Measurements from ENCODE around the gene SCYGR1. TPM values are rescaled to one million over a fixed set of nuclear protein-coding genes. Genes with fewer than 3 reads are reported as not detected.

SCYGR1 gene
- total RNA-seq, 2 experiments from 2014 or later, result not detected

DNA sequence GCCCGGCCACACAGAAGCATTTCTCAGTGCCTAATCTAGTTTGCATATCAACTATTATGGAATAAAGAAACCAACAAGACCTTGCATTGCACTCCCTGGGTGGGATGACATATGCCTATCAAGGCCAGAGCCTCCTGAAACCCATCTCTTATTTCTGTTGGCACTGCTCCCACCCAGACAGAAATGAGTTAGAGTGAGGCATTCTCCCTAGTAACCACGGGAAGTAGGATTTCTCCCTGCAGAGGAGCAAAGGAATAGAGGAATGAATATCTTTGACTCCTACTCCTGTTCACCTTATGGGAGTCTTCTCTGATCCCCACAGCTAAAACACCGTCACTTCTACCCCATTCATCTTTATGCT, 24.2 kb upstream of the SCYGR1 start:
- no peak overlapping the region for H3K4me3 Mint-ChIP-seq
- DNase-seq (no peak), ATAC-seq (no peak)
- CTCF ChIA-PET, result no interaction called here
- H3K27ac Mint-ChIP-seq, result no peak overlapping the region
- H3K36me3 Mint-ChIP-seq, result no peaks in the 10 kb centered on the region
- no peaks in the 10 kb centered on the region for H3K27me3 Mint-ChIP-seq
- peaks cover 34% of the 10 kb centered on the region for H3K4me1 Mint-ChIP-seq
- H3K9me3 Mint-ChIP-seq (ENCODE audit: low read depth), result no peaks in the 10 kb centered on the region

DNA sequence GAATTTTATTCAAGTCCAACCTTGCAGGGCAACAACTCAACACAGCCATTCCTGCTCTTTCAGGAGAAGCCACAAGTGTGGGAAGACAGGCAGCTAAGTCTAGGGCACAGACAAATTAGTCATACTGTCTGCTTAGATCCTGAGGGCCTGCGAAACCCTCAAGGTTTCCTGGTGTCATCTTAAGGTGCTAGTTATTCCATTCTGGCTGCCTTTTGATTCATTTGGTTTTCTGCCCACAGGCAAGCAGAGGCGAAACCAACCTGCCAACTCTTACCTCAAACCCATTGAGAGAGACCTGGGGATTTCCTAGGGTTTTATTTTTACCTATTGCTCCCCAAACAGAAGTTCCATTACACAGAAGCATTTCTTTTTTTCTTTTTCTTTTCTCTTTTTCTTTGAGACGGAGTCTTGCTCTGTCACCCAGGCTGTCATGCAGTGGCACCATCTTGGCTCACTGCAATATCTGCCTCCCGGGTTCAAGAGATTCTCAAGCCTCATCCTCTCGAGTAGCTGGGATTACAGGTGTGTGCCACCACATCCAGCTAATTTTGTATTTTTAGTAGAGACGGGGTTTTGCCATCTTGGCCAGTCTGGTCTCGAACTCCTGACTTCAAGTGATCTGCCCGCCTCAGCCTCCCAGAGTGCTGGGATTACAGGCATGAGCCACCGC, 23.7 kb upstream of the SCYGR1 start:
- Mint-ChIP-seq H3K9me3 (ENCODE audit: low read depth) (no peaks in the 10 kb centered on the region), H3K4me3 (no peak overlapping the region), H3K27me3 (no peaks in the 10 kb centered on the region), H3K4me1 (peaks cover 36% of the 10 kb centered on the region), H3K27ac (no peak overlapping the region), H3K36me3 (no peaks in the 10 kb centered on the region)
- DNase-seq (peak; percentile 63), ATAC-seq (peak; percentile 68)
- CTCF ChIA-PET, result no interaction called here

DNA sequence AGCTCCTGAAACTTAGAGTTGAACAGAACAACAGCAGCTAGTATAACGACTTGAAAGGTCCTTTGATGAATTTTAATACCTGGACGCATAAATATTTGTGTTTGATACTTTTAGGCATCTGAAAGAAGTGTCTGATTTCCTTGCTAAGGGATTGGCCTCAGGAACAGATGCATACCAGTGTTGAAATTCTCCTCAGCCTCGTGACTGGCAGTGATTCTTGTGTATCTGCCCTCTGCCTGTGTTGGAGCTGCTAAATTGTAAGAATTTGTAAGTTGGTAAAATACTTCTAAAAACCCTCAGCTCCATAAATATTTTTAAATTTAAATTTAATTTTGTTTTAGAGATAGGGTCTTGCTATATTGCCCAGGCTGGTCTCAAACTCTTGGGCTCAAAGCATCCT, 22.4 kb upstream of the SCYGR1 start:
- peaks cover 36% of the 10 kb centered on the region for H3K4me1 Mint-ChIP-seq
- CTCF ChIA-PET, result no interaction called here
- no peaks in the 10 kb centered on the region for H3K9me3 Mint-ChIP-seq (ENCODE audit: low read depth)
- no peaks in the 10 kb centered on the region for H3K27me3 Mint-ChIP-seq
- no peaks in the 10 kb centered on the region for H3K36me3 Mint-ChIP-seq
- no peak overlapping the region for H3K4me3 Mint-ChIP-seq
- no peak overlapping the region for H3K27ac Mint-ChIP-seq
- no peak for DNase-seq
- ATAC-seq, result no peak

DNA sequence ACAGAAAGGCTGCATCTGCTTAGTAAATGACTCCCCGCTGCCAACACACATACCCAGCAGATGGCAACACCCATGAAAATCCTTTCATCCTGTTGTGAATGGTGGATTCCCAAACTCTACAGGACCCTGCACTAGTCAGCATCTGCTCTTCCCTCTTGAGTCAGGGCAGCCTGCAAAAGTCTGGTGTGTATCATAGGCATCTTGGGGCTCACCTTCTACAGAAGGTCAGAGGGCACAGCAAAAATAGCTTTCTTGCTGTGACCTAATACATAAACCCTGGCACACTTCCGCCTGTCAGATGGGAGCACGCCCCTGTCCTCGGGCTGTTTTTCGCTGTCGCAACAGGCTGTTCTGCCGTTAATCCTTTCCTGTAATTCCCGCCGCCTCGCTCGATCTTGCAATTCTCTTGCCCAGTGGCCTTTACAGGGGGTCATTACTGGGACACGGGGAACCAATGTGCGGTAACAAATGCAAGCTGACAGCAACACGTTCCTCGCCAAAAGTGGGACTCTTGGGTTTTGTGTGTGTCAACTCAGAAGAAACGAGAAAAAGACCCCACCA, 19.9 kb upstream of the SCYGR1 start:
- no peak overlapping the region for H3K27ac Mint-ChIP-seq

GRCh38 chr2:227406177-227407031, 18.7 kb upstream of the SCYGR1 start:
- Mint-ChIP-seq H3K27ac (no peak overlapping the region), H3K27me3 (no peaks in the 10 kb centered on the region), H3K9me3 (ENCODE audit: low read depth) (no peaks in the 10 kb centered on the region), H3K4me1 (peaks cover 14% of the 10 kb centered on the region), H3K4me3 (no peak overlapping the region), H3K36me3 (no peaks in the 10 kb centered on the region)
- DNase-seq (no peak), ATAC-seq (no peak)
- CTCF ChIA-PET, result interaction anchor here (0.8 to 1.8 kb wide), 7 partner anchors 9 to 238 kb away, joined by 3 to 4 read pairs (median 3); no protein-coding TSS in a partner anchor

More for the DNA sequence above, 19.9 kb upstream of the SCYGR1 start:
- H3K4me3 Mint-ChIP-seq, result no peak overlapping the region
- peaks cover 25% of the 10 kb centered on the region for H3K4me1 Mint-ChIP-seq
- no peaks in the 10 kb centered on the region for H3K27me3 Mint-ChIP-seq
- H3K9me3 Mint-ChIP-seq (ENCODE audit: low read depth), result no peaks in the 10 kb centered on the region
- CTCF ChIA-PET, result no interaction called here
- ATAC-seq (no peak), DNase-seq (no peak)
- no peaks in the 10 kb centered on the region for H3K36me3 Mint-ChIP-seq

- H3K4me3 Mint-ChIP-seq, result no peak overlapping the region
- no peaks in the 10 kb centered on the region for H3K9me3 Mint-ChIP-seq (ENCODE audit: low read depth)
- H3K36me3 Mint-ChIP-seq, result no peaks in the 10 kb centered on the region
- peaks cover 2% of the 10 kb centered on the region for H3K27me3 Mint-ChIP-seq
- CTCF ChIA-PET, result interaction anchor here (1.0 to 1.8 kb wide), 2 partner anchors 69 to 70 kb away, joined by 3 to 4 read pairs; no protein-coding TSS in a partner anchor
- peaks cover 7% of the 10 kb centered on the region for H3K4me1 Mint-ChIP-seq
- ATAC-seq (no peak), DNase-seq (no peak)
- H3K27ac Mint-ChIP-seq, result no peak overlapping the region
Measured at GRCh38 chr2:227404585-227405271, 17.0 kb upstream of the SCYGR1 start.

DNA sequence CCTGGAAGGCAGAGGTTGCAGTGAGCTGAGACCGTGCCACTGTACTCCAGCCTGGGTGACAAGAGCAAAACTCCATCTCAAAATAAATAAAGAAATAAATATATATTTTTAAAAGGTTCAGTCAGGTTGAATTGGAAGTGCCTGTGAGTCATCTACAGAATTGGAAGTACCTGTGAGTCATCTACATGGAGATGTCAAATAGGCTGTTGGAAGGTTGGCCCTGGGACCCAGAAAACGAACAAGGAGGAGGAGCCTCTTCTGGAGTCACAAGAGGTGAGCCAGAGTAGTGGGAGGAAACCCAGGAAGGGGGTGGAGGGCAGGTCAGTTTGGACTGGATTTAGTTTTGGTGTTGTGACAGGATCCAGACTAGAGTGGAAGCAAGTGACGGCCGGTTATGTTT, 15.2 kb upstream of the SCYGR1 start:
- Mint-ChIP-seq H3K27me3 (peaks cover 2% of the 10 kb centered on the region), H3K36me3 (no peaks in the 10 kb centered on the region), H3K9me3 (ENCODE audit: low read depth) (no peaks in the 10 kb centered on the region), H3K27ac (no peak overlapping the region), H3K4me1 (peaks cover 9% of the 10 kb centered on the region), H3K4me3 (no peak overlapping the region)
- DNase-seq (no peak), ATAC-seq (no peak)
- CTCF ChIA-PET, result no interaction called here

- H3K36me3 Mint-ChIP-seq, result no peaks in the 10 kb centered on the region
- H3K9me3 Mint-ChIP-seq (ENCODE audit: low read depth), result no peaks in the 10 kb centered on the region
- ATAC-seq, result no peak
- peaks cover 2% of the 10 kb centered on the region for H3K27me3 Mint-ChIP-seq
- CTCF ChIA-PET, result no interaction called here
- no peak overlapping the region for H3K27ac Mint-ChIP-seq
- no peak for DNase-seq
- H3K4me1 Mint-ChIP-seq, result peaks cover 12% of the 10 kb centered on the region
- H3K4me3 Mint-ChIP-seq, result no peak overlapping the region
Measured at GRCh38 chr2:227402321-227402720, 14.6 kb upstream of the SCYGR1 start.

- no peak for ATAC-seq
- CTCF ChIA-PET, result no interaction called here
- Mint-ChIP-seq H3K27me3 (peaks cover 2% of the 10 kb centered on the region), H3K36me3 (no peaks in the 10 kb centered on the region), H3K4me3 (no peak overlapping the region), H3K4me1 (peaks cover 10% of the 10 kb centered on the region), H3K27ac (no peak overlapping the region), H3K9me3 (ENCODE audit: low read depth) (no peaks in the 10 kb centered on the region)
- no peak for DNase-seq
Measured at GRCh38 chr2:227401550-227401949, 13.8 kb upstream of the SCYGR1 start.

DNA sequence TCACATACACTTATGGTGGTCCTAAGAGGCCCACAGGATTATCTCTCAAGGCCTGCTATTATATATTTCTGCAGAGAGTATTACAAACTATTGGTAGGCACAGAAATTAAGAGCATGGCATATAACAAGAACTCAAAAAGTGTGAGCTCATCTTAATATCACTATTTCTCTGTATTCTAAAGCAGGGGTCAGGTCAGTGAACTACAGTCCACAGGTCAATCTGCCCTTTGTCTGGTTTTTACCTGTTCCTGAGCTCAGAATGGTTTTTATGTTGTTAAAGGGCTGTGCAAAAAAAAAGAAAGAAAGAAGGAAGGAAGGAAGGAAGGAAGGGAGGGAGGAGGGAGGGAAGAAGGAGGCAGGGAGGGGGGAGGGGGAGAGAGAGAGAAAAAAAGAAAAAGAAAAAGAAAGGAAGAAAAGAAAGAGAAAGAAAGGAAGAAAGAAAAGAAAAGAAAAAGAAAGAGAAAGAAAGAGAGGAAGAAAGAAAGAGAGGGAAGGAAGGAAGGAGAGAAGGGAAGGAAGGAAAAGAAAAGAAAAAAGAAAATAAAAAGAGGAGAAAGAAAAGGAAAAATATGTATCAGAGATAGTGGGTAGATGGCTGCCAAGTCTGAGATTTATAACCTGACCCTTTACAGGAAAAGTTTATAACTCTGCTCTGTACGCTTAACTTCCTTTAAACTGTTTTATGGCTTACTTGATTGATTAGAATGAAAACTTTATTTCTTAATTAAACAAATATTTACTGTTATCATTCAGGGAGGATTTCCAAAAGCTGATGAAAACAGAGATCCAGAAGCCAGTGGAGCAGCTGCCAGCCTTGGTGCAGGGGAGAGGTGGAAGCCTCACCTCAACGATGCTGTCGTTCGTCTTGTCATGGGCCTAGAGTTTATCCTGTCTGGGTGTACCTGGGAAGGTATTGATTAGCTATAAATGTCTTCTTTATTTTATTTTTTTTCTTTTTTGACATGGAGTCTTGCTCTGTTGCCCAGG, 11.2 kb upstream of the SCYGR1 start:
- Mint-ChIP-seq H3K4me1 (peaks cover 5% of the 10 kb centered on the region), H3K27me3 (peaks cover 2% of the 10 kb centered on the region), H3K4me3 (no peak overlapping the region), H3K9me3 (ENCODE audit: low read depth) (no peaks in the 10 kb centered on the region), H3K27ac (no peak overlapping the region), H3K36me3 (no peaks in the 10 kb centered on the region)
- DNase-seq (no peak), ATAC-seq (no peak)
- CTCF ChIA-PET, result no interaction called here

DNA sequence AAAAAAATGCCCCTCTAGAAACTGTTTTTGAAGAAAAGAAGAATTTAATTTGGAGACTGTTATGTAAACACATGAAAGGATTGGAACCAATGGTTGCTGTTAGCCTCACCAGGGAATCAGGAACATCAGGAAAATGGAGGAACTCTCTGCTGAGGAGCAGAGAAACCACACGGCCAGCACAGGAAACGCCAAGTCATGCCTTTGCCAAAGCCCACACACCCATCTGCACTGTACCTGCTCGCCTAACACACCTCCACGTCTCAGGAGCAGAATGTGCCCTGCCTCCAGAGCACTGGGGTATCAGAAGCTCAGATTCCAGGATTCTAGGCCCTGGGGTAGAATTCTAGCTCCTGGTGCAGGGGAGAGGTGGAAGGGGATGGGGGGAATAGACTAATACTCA, 9.8 kb upstream of the SCYGR1 start:
- Mint-ChIP-seq H3K4me1 (peaks cover 5% of the 10 kb centered on the region), H3K27me3 (peaks cover 2% of the 10 kb centered on the region), H3K36me3 (no peaks in the 10 kb centered on the region), H3K4me3 (no peak overlapping the region), H3K9me3 (ENCODE audit: low read depth) (no peaks in the 10 kb centered on the region), H3K27ac (no peak overlapping the region)
- ATAC-seq (no peak), DNase-seq (no peak)
- CTCF ChIA-PET, result no interaction called here

- Mint-ChIP-seq H3K4me3 (no peak overlapping the region), H3K4me1 (peaks cover 5% of the 10 kb centered on the region), H3K36me3 (no peaks in the 10 kb centered on the region), H3K27me3 (no peaks in the 10 kb centered on the region), H3K9me3 (ENCODE audit: low read depth) (no peaks in the 10 kb centered on the region), H3K27ac (no peak overlapping the region)
- CTCF ChIA-PET, result no interaction called here
- ATAC-seq (no peak), DNase-seq (no peak)
Measured at GRCh38 chr2:227395556-227395955, 7.8 kb upstream of the SCYGR1 start.
